Osteocyte (in vitro differentiated cells): ENCODE data around the gene CHL1. TPM values are rescaled to one million over a fixed set of nuclear protein-coding genes. Genes with fewer than 3 reads are reported as not detected.

ENCODE experiments used
- DNase-seq: peaks from one replicate; pipeline ENCODE4 v3.0.0; 2021; ENCODE audit warnings: mixed read lengths; ENCODE audit not compliant: unreplicated experiment; ENCODE audit errors: extremely low spot score
- H3K27ac Mint-ChIP-seq: one replicate; pipeline ENCODE4 v1.8.0; 2021; ENCODE audit warnings: mild to moderate bottlenecking, mixed read lengths; ENCODE audit not compliant: unreplicated experiment
- H3K27me3 Mint-ChIP-seq: one replicate; pipeline ENCODE4 v1.8.0; 2021; ENCODE audit warnings: mixed read lengths; ENCODE audit not compliant: unreplicated experiment
- H3K36me3 Mint-ChIP-seq: one replicate; pipeline ENCODE4 v1.8.0; 2021; ENCODE audit warnings: mixed read lengths; ENCODE audit not compliant: unreplicated experiment
- H3K4me1 Mint-ChIP-seq: one replicate; pipeline ENCODE4 v1.8.0; 2021; ENCODE audit warnings: mixed read lengths; ENCODE audit not compliant: unreplicated experiment
- H3K4me3 Mint-ChIP-seq: one replicate; pipeline ENCODE4 v1.8.0; 2021; ENCODE audit warnings: mild to moderate bottlenecking, moderate library complexity, mixed read lengths; ENCODE audit not compliant: unreplicated experiment
- H3K9me3 Mint-ChIP-seq: one replicate; pipeline ENCODE4 v1.8.0; 2021; ENCODE audit warnings: mixed read lengths; ENCODE audit not compliant: unreplicated experiment
- CTCF ChIP-seq: fragments of 200-600 bp; sonication (generic); IDR thresholded peaks from 2 replicates; pipeline ENCODE4 v1.5.0; 2021; ENCODE audit warnings: antibody characterized with exemption, mild to moderate bottlenecking, moderate library complexity
- total RNA-seq: library from RNA; stranded (reverse); gene quantifications from 2 replicates; pipeline ENCODE4 v1.2.1, GENCODE V29; 2021

CHL1 gene
- total RNA-seq, 1 donor from 2014 or later: not detected

- TF ChIP-seq CTCF: no peak
- H3K27me3 Mint-ChIP-seq: no peaks in the 10 kb centered on the region
- H3K27ac Mint-ChIP-seq: no peak overlapping the region
- no peaks in the 10 kb centered on the region for H3K4me1 Mint-ChIP-seq
- peaks cover 4% of the 10 kb centered on the region for H3K9me3 Mint-ChIP-seq
- no peaks in the 10 kb centered on the region for H3K36me3 Mint-ChIP-seq
- H3K4me3 Mint-ChIP-seq: no peak overlapping the region
- DNase-seq: no peak
Observed at GRCh38 chr3:427128-427527, 230.6 kb downstream of the CHL1 start.

- Mint-ChIP-seq H3K4me3 (no peak overlapping the region), H3K4me1 (no peaks in the 10 kb centered on the region), H3K36me3 (no peaks in the 10 kb centered on the region), H3K27ac (no peak overlapping the region), H3K27me3 (no peaks in the 10 kb centered on the region), H3K9me3 (peaks cover 4% of the 10 kb centered on the region)
- no peak for TF ChIP-seq CTCF
- DNase-seq: no peak
Observed at GRCh38 chr3:430186-430585, 233.6 kb downstream of the CHL1 start.

GRCh38 chr3:435161-435560 lies 238.6 kb downstream of the CHL1 start:
- no peak for TF ChIP-seq CTCF
- no peak for DNase-seq
- Mint-ChIP-seq H3K9me3 (peaks cover 12% of the 10 kb centered on the region), H3K36me3 (no peaks in the 10 kb centered on the region), H3K27ac (no peak overlapping the region), H3K27me3 (no peaks in the 10 kb centered on the region), H3K4me1 (no peaks in the 10 kb centered on the region), H3K4me3 (no peak overlapping the region)

GRCh38 chr3:436053-436452 lies 239.5 kb downstream of the CHL1 start:
- no peaks in the 10 kb centered on the region for H3K4me1 Mint-ChIP-seq
- H3K9me3 Mint-ChIP-seq: peaks cover 19% of the 10 kb centered on the region
- H3K27ac Mint-ChIP-seq: no peak overlapping the region
- H3K27me3 Mint-ChIP-seq: no peaks in the 10 kb centered on the region
- H3K36me3 Mint-ChIP-seq: no peaks in the 10 kb centered on the region
- no peak for TF ChIP-seq CTCF
- no peak overlapping the region for H3K4me3 Mint-ChIP-seq
- no peak for DNase-seq

- H3K9me3 Mint-ChIP-seq: peaks cover 43% of the 10 kb centered on the region
- H3K27ac Mint-ChIP-seq: no peak overlapping the region
- H3K27me3 Mint-ChIP-seq: no peaks in the 10 kb centered on the region
- H3K36me3 Mint-ChIP-seq: no peaks in the 10 kb centered on the region
- no peak for DNase-seq
- TF ChIP-seq CTCF: no peak
- no peaks in the 10 kb centered on the region for H3K4me1 Mint-ChIP-seq
- no peak overlapping the region for H3K4me3 Mint-ChIP-seq
Observed at GRCh38 chr3:440826-441225, 244.3 kb downstream of the CHL1 start.
